Measurements from ENCODE around the gene RMND5B.
"Not testable (repeated sequence)": the region's sequence is repeated elsewhere in the genome, so short reads cannot be mapped to it uniquely, and the experiment has no call there.

The RMND5B gene

DNA sequence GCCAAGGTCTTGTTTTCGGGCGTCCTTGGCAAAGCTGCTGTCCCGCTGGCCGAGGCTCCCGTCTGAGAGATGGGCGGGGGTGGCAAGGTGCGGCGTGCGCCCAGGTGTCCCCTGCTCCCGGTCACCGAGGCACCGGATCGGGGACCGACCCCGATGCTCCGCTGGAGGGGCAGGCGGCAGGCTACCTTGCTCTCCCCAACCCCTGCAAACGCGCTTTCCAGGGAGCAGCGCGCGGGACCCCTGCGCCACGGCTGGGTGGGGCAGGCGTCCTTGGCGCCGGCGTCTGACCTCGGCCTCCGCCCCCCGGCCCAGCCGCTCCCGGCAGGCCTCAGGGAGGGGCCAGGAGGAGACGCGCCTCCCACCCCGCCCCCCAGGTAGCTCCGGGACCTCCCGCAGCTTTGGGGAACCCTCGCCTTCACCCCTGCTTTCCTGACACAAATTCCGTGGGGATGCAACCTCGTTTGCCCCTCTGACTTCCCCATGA is 16.9 kb upstream of the RMND5B start:
- no peak for FAIRE-seq
- no peak for DNase-seq (ENCODE audit: low spot score)

DNA sequence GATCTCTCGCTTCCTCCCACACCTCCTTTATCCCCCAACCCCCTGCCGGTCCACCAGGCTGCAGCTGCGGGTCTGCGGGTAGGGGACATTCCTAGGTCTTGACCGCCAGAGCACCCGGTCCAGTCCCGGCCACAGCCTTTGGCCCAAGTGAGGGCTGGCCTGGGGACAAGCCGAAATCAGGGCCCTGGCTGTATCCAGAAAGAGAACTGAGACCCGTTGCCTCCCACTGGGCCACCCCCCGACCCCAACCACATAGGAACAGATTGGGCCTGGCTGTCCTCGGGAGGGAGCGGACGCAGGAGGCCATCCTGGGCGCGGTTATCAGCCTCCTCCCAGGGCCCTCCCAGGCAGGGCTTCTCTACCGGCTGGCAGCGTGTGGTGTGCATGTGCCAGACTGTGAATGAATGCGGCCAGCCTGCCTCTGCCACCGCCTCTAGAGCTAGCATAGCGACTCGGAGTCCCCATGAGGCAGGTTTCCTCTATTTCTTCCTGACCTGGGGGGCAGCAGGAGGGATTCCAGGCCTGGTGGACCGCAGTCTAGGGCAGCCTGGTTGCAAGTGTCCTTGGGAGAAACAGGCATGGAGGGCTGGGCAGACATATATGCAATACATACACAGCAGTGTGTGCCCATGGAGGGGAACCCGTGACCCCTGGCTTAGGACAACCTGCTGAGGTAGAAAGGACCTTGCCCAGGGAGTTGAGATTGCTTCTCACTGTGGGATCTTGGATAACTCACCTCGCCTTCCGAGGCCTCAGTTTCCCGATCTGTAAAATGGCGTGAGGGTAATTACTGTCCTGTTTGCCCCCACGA is 16.3 kb upstream of the RMND5B start:
- FAIRE-seq = no peak

DNA sequence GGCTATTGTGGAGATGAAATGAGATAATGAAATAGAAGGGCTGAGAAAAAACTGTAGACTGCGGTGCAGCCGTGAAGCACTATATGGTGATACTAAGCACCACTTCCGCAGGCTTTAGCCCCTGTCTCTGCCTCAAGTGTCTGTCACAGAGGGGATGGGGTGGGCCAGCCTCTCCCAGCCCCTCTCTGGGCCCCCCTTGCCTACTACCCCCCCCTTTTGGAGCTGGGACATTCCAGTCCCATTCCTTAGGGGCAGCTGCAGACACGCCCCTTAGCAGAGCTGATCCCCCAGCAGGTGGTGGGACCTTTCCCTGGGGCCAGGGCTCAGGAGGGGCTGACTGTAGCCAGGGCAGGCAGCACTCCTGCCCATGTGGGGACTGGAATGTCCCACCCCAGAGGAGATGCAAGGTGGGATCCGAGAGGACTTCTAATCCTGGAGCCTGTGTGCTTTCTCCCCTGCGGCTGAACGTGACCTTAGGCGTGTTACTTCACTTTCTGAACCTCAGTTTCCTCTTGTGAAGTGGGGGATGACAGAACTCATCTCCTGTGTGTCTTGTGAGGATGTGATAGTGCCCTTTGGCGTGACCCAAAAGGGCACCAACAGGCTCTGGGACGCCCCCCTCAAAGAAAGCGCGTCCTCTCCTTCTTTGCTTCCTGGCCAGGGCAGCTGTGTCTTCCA is 15.5 kb upstream of the RMND5B start:
- DNase-seq (ENCODE audit: low spot score) = no peak
- no peak for FAIRE-seq

More for the DNA sequence above, 16.3 kb upstream of the RMND5B start:
- DNase-seq (ENCODE audit: low spot score) = no peak

DNA sequence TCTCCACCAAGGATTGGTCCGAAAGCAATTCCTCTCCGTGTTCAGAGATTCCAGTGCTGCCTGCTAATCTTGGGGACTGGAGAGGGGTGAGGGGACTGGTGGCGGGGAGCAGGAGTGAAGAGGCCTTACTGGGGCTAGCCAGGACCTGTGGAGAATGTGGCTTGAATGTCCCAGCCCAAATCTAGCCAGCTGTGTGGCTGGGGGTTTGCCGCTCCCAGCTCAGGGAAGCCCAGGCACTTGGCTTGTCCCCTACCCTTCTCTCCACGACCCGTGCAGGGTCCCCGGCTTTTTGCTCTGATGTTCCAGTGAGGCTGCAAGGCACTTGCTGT is 15.0 kb upstream of the RMND5B start:
- no peak for FAIRE-seq
- no peak for DNase-seq (ENCODE audit: low spot score)

DNA sequence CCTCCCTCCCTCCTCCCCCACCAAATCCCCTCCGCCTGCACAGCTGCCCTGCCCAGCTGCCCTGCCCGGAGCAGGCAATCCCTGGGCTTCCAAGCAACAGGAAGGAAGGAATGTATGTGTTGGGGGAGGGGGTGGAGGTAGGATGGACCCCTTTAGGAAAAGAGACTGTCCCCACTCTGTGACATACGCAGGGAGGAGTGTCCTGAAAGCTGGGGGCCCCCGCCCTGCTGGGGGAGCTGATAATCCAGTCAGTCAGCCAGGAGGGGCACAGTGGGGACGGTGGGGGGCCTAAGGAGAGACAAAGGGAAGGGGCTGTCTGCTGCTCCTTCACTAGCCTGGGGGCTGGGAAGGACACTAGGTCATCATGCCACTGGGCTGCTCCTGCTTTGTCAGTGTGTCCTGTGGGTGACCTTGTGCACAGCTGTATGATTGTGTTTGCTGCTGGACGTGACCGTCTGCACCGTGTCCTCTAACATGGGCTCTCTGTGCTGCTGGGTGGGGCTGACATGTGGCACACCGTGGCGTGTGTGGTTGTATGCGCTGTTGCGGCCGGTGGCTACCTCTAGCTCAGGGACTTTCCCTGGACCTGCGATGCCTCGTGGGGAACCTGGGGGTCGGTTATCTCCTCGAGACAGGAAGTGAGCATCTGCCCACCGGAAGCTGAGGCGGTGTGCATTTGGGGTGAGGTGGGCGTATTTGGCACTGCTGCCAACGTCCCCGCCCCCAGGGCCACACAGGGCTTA is 14.5 kb upstream of the RMND5B start:
- no peak for FAIRE-seq
- DNase-seq (ENCODE audit: low spot score) = no peak

DNA sequence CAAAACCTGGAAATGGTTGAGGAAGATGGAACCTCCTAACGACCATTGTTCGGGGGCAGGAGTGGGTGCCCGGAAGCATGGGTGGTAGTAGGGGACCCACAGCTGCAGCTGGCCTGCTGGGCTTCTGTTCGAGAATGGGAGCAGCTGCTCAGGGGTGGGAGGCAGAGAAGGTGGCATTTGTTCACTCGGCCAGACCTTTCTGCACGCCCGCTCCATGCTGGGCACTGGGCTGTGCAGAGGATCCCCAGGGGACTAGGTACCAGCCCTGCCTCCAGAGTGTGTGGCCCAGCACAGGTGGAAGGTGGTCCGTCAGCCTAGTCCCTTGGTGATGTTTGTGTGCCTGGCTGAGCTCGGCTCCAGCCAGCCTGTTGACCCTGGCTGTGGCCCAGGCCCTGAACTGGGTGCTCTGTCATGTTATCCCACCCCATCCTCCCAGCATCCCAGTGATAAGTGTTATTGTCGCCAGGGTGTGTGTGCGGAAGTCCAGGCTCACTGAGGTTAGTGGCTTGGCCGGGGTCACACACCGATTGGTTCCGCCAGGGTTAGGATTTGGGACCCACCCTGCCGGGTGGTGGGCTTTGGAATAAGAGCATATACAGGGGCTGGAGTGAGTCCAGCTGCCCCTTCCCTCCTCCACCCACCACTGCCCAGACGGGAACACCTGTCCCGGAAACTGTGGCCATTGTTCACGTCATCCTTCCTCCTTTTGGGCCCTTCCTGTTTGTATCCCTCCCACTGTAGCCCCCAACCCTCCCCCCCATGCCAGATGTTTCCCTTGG is 12.7 kb upstream of the RMND5B start:
- FAIRE-seq = no peak
- DNase-seq (ENCODE audit: low spot score) = no peak

DNA sequence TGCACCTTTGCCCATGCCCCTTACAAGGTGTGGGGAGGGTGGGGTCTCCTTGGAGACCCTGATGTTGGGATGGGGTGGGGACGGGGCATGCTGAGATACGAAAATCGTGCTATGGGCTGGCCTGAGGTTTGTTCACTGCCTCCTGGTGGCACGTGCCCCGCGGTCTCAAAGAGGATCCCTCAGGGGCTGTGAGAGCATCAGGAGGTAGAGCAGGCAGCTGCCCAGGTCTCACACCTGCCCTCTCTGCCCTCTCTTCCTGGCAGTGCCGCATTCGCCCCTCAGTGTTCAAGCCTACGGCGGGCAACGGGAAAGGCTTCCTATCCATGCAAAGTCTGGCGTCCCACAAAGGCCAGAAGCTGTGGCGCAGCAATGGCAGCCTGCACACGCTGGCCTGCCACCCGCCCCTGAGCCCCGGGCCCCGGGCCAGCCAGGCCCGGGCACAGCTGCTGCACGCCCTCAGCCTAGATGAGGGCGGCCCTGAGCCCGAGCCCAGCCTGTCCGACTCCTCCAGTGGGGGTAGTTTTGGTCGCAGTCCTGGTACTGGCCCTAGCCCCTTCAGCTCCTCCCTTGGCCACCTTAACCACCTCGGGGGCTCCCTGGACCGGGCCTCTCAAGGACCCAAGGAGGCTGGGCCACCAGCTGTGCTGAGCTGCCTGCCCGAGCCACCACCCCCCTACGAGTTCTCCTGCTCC is 10.8 kb upstream of the RMND5B start:
- FAIRE-seq = no peak
- no peak for DNase-seq (ENCODE audit: low spot score)

DNA sequence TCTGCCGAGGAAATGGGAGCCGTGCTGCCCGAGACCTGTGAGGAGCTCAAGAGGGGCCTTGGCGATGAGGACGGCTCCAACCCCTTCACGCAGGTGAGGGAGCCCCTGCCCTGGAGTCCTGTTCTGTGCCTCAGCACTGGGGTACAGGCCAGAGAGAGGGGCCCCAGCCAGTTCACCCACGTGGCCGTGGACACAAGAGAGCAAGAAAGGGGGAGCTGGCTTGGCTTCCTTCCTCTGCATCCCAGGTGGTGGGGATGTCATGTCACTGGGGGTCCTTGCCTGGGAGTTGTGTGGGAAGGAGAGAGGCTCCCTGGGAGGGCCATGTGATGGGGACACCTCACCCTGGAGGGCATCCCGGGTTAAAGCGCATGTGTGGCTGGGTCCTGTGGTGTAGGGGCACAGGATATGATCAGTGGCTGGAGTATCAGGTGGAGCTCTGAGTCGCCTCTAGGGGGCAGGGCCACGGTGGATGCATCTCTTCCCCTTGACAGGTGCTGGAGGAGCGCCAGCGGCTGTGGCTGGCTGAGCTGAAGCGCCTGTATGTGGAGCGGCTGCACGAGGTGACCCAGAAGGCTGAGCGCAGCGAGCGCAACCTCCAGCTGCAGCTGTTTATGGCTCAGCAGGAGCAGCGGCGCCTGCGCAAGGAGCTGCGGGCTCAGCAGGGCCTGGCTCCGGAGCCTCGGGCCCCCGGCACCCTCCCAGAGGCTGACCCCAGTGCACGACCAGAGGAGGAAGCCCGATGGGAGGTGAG is 10.0 kb upstream of the RMND5B start:
- DNase-seq (ENCODE audit: low spot score) (peak; percentile 42), FAIRE-seq (no peak)

DNA sequence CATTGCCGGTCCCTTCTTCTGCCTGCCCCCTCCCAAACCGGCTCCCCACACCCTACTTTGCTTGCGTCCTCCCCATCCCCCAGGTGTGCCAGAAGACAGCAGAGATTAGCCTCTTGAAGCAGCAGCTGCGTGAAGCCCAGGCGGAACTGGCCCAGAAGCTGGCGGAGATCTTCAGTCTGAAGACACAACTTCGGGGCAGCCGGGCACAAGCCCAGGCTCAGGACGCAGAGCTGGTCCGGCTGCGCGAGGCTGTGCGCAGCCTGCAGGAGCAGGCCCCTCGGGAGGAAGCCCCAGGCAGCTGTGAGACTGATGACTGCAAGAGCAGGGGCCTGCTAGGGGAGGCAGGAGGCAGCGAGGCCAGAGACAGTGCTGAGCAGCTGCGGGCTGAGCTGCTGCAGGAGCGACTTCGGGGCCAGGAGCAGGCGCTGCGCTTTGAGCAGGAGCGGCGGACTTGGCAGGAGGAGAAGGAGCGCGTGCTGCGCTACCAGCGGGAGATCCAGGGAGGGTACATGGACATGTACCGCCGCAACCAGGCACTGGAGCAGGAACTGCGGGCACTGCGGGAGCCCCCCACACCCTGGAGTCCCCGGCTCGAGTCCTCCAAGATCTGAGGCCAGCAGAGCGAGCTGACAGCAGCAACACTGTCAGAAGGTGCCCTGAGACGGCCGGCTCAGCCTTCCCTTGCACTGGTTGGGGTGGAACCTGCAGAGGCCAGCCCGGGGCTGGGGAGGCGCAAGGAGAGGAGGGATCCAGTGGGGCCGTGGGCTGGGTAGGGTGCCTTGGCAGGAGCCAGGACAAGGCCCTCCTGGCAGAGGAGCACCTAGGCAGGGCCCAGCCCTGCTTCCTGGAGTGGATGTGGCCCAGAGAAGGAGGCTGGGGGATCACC is 9.2 kb upstream of the RMND5B start:
- DNase-seq (ENCODE audit: low spot score) (no peak), FAIRE-seq (no peak)

DNA sequence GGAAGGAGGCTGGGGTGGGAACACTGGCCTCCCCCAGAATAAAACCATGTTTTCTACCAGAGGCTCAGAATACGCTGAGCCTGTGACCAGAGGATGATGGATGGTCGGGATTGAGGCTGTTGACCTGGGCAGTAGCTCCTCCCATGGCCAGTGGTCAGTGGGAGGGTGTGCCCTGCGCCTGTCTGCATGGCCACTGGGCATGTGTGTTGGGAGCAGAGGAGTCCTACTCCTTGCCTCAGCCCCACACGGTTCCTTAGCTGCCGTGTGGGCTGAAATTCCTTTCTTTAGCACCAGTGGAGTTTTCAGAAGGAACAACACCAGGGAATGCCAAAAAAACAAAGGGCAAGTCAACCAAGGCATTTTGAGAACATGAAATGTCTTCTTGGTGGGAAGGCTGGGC is 8.5 kb upstream of the RMND5B start:
- FAIRE-seq (no peak), DNase-seq (ENCODE audit: low spot score) (no peak)

DNA sequence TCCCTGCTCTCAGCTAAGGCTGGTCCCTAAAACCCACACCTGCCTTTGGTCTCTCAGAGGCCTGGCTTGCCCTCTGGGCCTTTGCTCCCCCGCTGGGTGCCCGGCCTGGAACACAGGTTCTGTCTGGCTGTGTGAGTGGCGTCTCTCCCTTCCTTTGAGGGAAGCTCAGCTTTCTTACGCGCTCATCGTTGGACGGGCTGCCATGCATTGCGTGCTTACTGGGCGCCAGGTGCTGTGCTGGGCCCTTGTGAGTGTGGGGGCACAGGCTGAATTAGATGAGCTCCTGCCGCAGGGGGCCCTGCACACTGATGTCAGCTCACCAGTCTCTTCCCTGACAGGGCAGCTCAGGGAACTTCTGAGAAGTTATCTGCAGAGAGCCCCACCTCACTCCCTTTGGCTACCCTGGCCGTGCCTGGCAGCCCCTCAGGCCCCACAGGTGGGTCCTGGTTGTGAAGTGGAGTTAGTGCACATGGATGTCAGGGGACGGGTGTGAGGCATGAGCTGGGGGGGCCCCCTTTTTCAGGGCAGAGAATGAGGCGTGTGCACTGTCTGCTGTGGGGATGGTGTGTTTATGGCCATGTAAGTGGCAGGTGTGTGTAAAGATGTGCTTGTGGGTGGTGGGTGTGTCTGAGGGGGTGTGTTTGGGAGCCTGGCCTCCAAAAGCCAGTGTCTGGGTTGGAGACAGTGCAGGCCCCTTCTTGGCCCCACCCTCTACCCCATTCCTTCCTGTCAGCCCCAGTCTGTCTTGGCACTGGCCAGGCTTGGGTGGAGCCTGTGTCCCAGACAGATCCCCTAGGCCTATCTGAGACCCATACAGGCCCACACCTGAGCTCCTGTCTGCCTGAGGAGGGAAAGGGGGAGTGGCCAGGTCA is 7.5 kb upstream of the RMND5B start:
- FAIRE-seq (no peak), DNase-seq (ENCODE audit: low spot score) (no peak)

DNA sequence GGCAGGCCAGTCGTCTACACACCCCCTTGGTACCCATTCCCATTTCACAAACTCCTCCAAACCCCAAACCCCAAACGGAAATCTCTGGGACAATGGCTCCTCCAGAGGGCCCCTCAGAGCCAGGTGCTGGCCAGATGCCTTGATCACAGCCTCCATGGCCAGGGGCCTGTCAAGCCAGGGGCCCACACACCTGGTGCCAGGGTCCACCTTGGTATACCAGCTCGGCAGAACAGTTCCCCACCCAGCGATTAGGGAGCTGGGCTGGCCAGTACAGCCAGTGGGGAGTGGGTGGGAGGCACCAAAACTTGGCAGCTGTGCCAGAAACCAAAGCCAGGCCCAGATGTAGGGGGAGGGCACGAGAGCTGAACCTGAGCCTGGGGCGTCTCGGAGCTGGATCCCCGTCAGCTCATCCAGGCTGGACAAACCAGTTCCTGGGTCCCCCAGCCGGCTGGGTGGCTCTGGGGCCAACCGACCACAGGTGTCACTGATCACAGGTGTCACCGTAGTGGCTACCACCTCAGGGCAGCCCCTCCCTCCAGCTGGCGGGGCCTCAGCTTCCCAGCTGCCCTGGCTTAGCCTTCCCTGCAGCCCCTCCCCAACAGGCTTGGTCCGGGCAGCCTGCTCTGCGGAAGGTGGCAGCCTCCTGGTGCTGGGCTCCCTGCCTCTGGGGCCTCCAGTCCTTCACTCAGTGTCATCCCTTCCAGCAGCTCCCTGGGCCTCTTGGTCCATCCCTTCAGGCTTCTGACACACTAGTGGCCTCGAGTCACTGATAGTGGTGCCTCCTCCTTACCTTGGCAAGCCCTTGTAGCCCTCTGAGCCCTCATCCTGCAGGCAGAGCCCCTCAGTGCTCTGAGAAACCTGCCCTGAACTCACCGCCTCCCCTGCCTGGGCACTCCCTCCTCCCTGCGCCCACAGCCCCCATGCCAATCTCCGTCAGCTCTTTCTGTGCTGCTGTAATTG is 6.6 kb upstream of the RMND5B start:
- FAIRE-seq (no peak), DNase-seq (ENCODE audit: low spot score) (no peak)

DNA sequence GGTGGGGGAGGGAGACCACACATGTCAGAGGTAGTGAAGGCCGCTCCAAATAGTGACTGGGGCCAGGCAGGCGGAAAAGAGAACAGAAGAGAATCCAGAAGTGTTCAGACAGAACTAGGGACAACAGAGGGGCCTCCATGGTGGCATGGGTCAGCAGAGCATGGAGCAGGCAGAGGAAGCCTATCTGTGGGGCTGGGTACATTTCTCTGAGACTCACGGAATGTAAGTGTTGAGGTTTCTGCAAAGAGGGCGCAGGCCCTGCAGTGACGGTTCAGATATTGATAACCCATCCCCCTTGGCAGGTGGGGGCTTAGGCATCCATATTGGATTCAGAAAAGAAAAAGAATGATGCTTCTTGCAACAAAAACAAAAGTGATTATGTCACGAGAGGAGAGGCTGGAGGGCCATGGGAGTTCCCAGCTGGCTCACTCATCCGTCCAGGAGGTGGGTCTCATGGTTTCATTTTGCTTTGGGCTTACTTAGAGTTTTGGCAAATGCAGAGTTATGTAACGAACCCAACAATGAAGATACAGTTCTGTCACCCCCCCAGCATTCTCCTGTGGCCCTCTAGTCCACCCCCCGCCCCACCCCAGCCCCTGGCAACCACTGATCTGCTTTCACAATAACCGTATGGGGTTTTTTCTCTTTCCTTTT is 5.4 kb upstream of the RMND5B start:
- FAIRE-seq (no peak), DNase-seq (ENCODE audit: low spot score) (no peak)

DNA sequence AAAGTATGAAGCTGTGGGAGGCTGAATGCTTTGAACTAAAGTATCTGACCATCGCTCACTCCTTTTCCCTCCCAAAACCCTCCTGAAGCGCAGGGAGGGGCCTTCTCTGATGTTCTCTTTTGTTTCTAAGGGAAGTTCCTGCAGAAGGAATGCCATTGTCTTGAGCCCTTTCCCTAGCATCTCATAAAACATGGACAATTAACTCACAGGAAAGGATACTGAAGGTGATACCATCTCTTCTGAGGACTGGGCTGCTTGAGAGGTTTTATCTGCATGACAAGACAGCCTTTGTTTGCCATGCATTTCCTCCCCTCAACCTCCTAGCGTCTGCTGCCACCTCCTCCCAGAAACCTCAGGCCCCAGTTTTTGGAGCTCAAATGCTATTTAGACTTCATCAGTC is 4.3 kb upstream of the RMND5B start:
- FAIRE-seq (no peak), DNase-seq (ENCODE audit: low spot score) (no peak)

DNA sequence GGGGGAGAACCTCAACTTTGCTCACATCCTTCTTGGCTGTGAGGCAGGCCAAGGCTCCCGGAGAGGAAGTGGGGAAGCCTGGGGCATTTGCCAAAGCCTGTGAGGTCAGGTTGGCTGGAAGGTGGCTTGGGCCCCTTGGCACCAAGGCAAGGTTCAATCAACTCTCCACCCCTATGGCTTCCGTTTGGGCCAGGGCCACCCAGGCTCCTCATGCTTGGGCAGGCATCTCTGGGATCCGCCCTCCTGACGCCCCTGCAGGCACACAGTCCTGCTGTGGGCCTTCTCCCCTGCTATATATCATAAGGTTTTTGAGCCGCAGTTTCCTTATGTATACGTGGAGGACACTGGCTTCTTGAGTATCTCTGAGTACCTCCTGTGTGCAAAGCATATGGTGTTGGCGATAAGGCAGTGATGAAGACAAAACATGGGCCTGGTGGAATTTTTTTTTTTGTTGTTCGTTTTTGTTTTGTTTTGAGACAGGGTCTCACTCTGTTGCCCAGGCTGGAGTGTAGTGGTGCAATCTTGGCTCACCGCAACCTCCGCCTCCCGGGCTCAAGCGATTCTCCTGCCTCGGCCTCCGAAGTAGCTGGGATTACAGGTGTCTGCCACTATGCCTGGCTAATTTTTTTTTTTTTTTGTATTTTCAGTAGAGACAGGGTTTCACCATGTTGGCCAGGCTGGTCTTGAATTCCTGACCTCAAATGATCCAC is 3.4 kb upstream of the RMND5B start:
- not testable (repeated sequence) for FAIRE-seq; DNase-seq (ENCODE audit: low spot score)

DNA sequence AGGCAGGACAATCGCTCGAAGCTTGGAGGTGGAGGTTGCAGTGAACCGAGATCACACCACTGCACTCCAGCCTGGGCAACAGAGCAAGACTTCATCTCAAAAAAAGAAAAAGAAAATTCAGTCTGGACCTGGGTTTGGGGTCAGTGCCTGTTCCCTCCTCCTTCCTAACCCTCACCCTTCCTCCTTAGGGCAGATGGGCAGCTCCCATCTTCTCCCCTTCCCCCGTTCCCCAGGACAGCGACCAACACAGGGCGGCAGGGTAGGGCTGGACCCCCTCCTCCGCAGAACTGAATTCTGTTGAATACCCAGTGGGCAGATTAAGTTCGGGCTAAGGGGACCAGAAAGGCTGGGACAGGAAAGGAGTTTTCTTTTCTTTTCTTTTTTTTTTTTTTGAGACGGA is 1.5 kb upstream of the RMND5B start:
- DNase-seq (ENCODE audit: low spot score) (no peak), FAIRE-seq (no peak)
